CD14-positive monocyte (primary cell): ENCODE results near the gene CNTN4. TPM values are rescaled to one million over a fixed set of nuclear protein-coding genes. Genes with fewer than 3 reads are reported as not detected.

ENCODE experiments used
- DNase-seq, 3 donors: peaks; one replicate each; pipeline ENCODE4 v3.0.0-alpha.2; 2011 to 2022
- H2AFZ ChIP-seq: 2 replicates; pipeline ENCODE4 v1.6.0; 2012; ENCODE audit warnings: mild to moderate bottlenecking, low read depth, low read length, inconsistent platforms; ENCODE audit not compliant: insufficient read depth, poor library complexity, severe bottlenecking
- H3K27ac ChIP-seq, 2 donors: 1 replicate in 1 of 2; 2 replicates in 1 of 2; pipeline ENCODE4 v1.5.1; 2012 to 2013; ENCODE audit warnings: low read length in 2 of 2, control low read depth in 1 of 2, inconsistent platforms in 1 of 2, low read depth in 1 of 2, mild to moderate bottlenecking in 1 of 2
- H3K27me3 ChIP-seq, 2 donors: one replicate each; pipeline versions ENCODE4 v1.6.0 to v1.6.1; 2011 to 2013; ENCODE audit warnings: low read length in 2 of 2; ENCODE audit not compliant: control insufficient read depth in 2 of 2, insufficient read depth in 2 of 2
- H3K36me3 ChIP-seq, 2 donors: replicated peaks in 1 of 2; 1 replicate in 1 of 2; 2 replicates in 1 of 2; pipeline versions ENCODE4 v1.5.1 to v1.6.1; 2012 to 2013; ENCODE audit warnings: low read length in 2 of 2, control low read depth in 1 of 2, inconsistent platforms in 1 of 2, mild to moderate bottlenecking in 1 of 2; ENCODE audit not compliant: insufficient read depth in 2 of 2, control insufficient read depth in 1 of 2
- H3K4me1 ChIP-seq, 2 donors: 1 replicate in 1 of 2; 2 replicates in 1 of 2; pipeline versions ENCODE4 v1.5.1 to v1.6.1; 2012 to 2013; ENCODE audit warnings: low read length in 2 of 2, control low read depth in 1 of 2, inconsistent platforms in 1 of 2, mild to moderate bottlenecking in 1 of 2, moderate library complexity in 1 of 2; ENCODE audit not compliant: insufficient read depth in 2 of 2, control insufficient read depth in 1 of 2
- H3K4me2 ChIP-seq: replicated peaks from 2 replicates; pipeline ENCODE3; 2012; ENCODE audit warnings: low read length, moderate library complexity, mild to moderate bottlenecking; ENCODE audit not compliant: poor library complexity, severe bottlenecking; ENCODE audit errors: extremely low read depth
- H3K4me3 ChIP-seq, 3 experiments: fragments of 200-600 bp in 1 of 3; sonication (generic) in 1 of 3; replicated peaks in 1 of 3; 1 replicate in 2 of 3; 2 replicates in 1 of 3; pipeline ENCODE4 v1.5.1; 2011 to 2013; ENCODE audit warnings: low read length in 3 of 3, mild to moderate bottlenecking in 3 of 3, control low read depth in 2 of 3, low read depth in 2 of 3, inconsistent platforms in 1 of 3, moderate library complexity in 1 of 3
- H3K79me2 ChIP-seq: 2 replicates; pipeline ENCODE4 v1.6.0; 2012; ENCODE audit warnings: mild to moderate bottlenecking, control low read depth, inconsistent platforms, low read length, moderate library complexity; ENCODE audit not compliant: insufficient read depth
- H3K9ac ChIP-seq: 2 replicates; pipeline ENCODE4 v1.6.0; 2017; ENCODE audit warnings: low read length, mild to moderate bottlenecking; ENCODE audit not compliant: insufficient read depth, poor library complexity, severe bottlenecking
- H3K9me3 ChIP-seq, 2 donors: replicated peaks in 1 of 2; 1 replicate in 1 of 2; 2 replicates in 1 of 2; pipeline versions ENCODE4 v1.5.1 to v1.6.1; 2012 to 2013; ENCODE audit warnings: low read length in 2 of 2, control low read depth in 1 of 2; ENCODE audit not compliant: control insufficient read depth in 1 of 2, insufficient read depth in 1 of 2
- H4K20me1 ChIP-seq: 2 replicates; pipeline ENCODE4 v1.6.0; 2012; ENCODE audit warnings: mild to moderate bottlenecking, low read length, control low read depth, moderate library complexity; ENCODE audit not compliant: insufficient read depth
- H3K27ac Mint-ChIP-seq, 7 donors: one replicate each; pipeline ENCODE4 v1.8.0; 2020; ENCODE audit warnings: mild to moderate bottlenecking in 7 of 7, mixed read lengths in 7 of 7, moderate library complexity in 6 of 7, inconsistent platforms in 2 of 7
- H3K27me3 Mint-ChIP-seq, 3 donors: one replicate each; pipeline ENCODE4 v1.8.0; 2021 to 2022; ENCODE audit warnings: low read depth in 3 of 3, mild to moderate bottlenecking in 3 of 3, mixed read lengths in 3 of 3, moderate library complexity in 3 of 3, inconsistent platforms in 1 of 3
- H3K36me3 Mint-ChIP-seq, 2 donors: one replicate each; pipeline ENCODE4 v1.8.0; 2020; ENCODE audit warnings: mixed read lengths in 2 of 2, inconsistent platforms in 1 of 2, mild to moderate bottlenecking in 1 of 2
- H3K4me1 Mint-ChIP-seq: one replicate; pipeline ENCODE4 v1.8.0; 2020; ENCODE audit warnings: mild to moderate bottlenecking, mixed read lengths
- H3K4me3 Mint-ChIP-seq, 2 donors: one replicate each; pipeline ENCODE4 v1.8.0; 2020; ENCODE audit warnings: mild to moderate bottlenecking in 2 of 2, mixed read lengths in 2 of 2, moderate library complexity in 1 of 2
- H3K9me3 Mint-ChIP-seq, 7 donors: one replicate each; pipeline ENCODE4 v1.8.0; 2020 to 2022; ENCODE audit warnings: mixed read lengths in 7 of 7, mild to moderate bottlenecking in 6 of 7, moderate library complexity in 6 of 7, inconsistent platforms in 2 of 7
- WGBS: methylation state at CpG from one replicate; pipeline ENCODE4 v1.1.5; 2013; ENCODE audit warnings: missing lambda C conversion rate; ENCODE audit not compliant: insufficient coverage; 5-methylcytosine and 5-hydroxymethylcytosine counted together
- intact Hi-C, 2 donors: fragments of 100-400 bp; cut with micrococcal nuclease; formaldehyde crosslinking; loops; one replicate each; pipeline versions ENCODE4 v1.15.0 to v1.15.1; 2023
- polyA plus RNA-seq, 3 donors: library from polyadenylated mRNA; depleted of rRNA in 1 of 3; unstranded in 2 of 3; stranded (reverse) in 1 of 3; fragments of 300-500 nt in 2 of 3; fragments of >200 nt in 1 of 3; fragmentation: Illumina TruSeq in 2 of 3; gene quantifications; 1 replicate in 2 of 3; 2 replicates in 1 of 3; pipeline ENCODE4 v1.2.3, GENCODE V29; 2012 to 2021
- TF ChIP-seq, protein P1 (sequence below): fragments of 200-600 bp; IDR thresholded peaks from one replicate; pipeline ENCODE4 v1.8.0; 2022; ENCODE audit warnings: antibody characterized with exemption, mild to moderate bottlenecking

CNTN4 gene
- polyA plus RNA-seq, 3 donors = not detected

DNA sequence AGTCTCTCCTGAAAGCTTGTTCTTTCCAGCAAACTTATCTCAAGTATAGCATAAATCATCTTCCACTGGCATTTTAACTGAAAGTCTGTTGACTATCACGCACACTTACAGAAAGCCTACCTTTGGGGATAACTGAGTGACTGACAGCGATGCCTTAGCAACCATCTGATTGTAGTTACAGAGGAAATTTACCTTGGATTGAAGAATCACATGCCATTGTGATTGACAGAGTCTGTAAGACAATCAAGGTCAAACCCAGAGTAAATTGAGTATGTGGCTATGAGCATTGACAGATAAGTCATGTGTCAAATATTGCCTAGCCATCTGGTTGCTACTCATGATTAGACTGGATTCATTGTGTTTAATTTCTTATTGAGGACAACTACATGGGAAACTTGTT, 82.0 kb downstream of the CNTN4 start:
- H3K4me1 ChIP-seq = no peaks in the 10 kb centered on the region
- no peaks in the 10 kb centered on the region for H4K20me1 ChIP-seq
- TF ChIP-seq, protein P1, sequence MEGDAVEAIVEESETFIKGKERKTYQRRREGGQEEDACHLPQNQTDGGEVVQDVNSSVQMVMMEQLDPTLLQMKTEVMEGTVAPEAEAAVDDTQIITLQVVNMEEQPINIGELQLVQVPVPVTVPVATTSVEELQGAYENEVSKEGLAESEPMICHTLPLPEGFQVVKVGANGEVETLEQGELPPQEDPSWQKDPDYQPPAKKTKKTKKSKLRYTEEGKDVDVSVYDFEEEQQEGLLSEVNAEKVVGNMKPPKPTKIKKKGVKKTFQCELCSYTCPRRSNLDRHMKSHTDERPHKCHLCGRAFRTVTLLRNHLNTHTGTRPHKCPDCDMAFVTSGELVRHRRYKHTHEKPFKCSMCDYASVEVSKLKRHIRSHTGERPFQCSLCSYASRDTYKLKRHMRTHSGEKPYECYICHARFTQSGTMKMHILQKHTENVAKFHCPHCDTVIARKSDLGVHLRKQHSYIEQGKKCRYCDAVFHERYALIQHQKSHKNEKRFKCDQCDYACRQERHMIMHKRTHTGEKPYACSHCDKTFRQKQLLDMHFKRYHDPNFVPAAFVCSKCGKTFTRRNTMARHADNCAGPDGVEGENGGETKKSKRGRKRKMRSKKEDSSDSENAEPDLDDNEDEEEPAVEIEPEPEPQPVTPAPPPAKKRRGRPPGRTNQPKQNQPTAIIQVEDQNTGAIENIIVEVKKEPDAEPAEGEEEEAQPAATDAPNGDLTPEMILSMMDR = no peak
- H3K4me3 ChIP-seq = no peak overlapping the region
- H3K27me3 ChIP-seq = no peaks in the 10 kb centered on the region
- Mint-ChIP-seq H3K4me3 (no peak overlapping the region), H3K4me1 (no peaks in the 10 kb centered on the region), H3K27me3 (no peaks in the 10 kb centered on the region), H3K36me3 (no peaks in the 10 kb centered on the region), H3K27ac (no peak overlapping the region), H3K9me3 (peaks cover 0 to 7% (median 2%) of the 10 kb centered on the region in 7 donors)
- DNase-seq = no peak
- no peaks in the 10 kb centered on the region for H3K36me3 ChIP-seq
- no peak overlapping the region for H3K4me2 ChIP-seq
- intact Hi-C loops = no loop called here
- H2AFZ ChIP-seq = no peak overlapping the region
- H3K9me3 ChIP-seq = peaks cover 4 to 7% of the 10 kb centered on the region in 2 donors
- 100% methylated on average over 1 of the region's 2 CpGs for WGBS
- no peak overlapping the region for H3K9ac ChIP-seq
- H3K79me2 ChIP-seq = no peaks in the 10 kb centered on the region
- no peak overlapping the region for H3K27ac ChIP-seq

DNA sequence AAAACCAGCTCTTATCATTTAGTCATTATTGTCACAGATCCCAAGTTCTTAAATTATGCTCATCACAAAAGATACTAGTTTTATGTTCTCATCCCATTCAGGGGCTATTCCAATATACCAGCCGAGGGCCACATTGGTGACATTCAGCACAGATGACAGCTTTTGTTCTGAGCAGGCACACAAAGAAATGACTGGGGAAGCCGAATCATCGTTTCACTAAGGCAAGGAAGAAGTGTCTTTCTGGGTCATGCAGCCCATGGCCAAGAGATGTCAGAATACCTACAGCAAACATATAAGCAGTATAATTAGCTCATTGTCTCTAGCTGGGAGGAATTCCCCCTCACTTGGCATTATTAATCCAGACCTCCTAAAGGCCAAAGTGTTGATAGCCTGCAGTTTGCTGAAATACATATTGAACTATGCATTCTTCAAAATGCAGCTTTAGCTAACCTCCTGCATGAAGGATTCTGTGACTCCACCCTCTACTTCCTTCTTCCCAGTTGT, 100.2 kb downstream of the CNTN4 start:
- Histone ChIP-seq H3K4me1 (no peaks in the 10 kb centered on the region), H4K20me1 (no peaks in the 10 kb centered on the region), H2AFZ (no peak overlapping the region), H3K27me3 (no peaks in the 10 kb centered on the region), H3K27ac (no peak overlapping the region), H3K4me2 (no peak overlapping the region), H3K36me3 (no peaks in the 10 kb centered on the region), H3K9me3 (peaks cover 0 to 5% of the 10 kb centered on the region in 2 donors), H3K9ac (no peak overlapping the region), H3K79me2 (no peaks in the 10 kb centered on the region), H3K4me3 (no peak overlapping the region)
- no peak overlapping the region for H3K4me3 Mint-ChIP-seq
- no peaks in the 10 kb centered on the region for H3K36me3 Mint-ChIP-seq
- H3K9me3 Mint-ChIP-seq = peaks cover 0 to 8% (median 5%) of the 10 kb centered on the region in 7 donors
- no peak overlapping the region for H3K27ac Mint-ChIP-seq
- H3K27me3 Mint-ChIP-seq = no peaks in the 10 kb centered on the region
- intact Hi-C loops = no loop called here
- TF ChIP-seq, protein P1 = no peak
- WGBS = no CpG with 5 or more reads among the region's 3 CpGs
- DNase-seq = no peak
- no peaks in the 10 kb centered on the region for H3K4me1 Mint-ChIP-seq
